Measurements from ENCODE around the gene SLC37A4. TPM values are rescaled to one million over a fixed set of nuclear protein-coding genes. Genes with fewer than 3 reads are reported as not detected.
"Not testable (repeated sequence)": the region's sequence is repeated elsewhere in the genome, so short reads cannot be mapped to it uniquely, and the experiment has no call there.

SLC37A4 gene
- total RNA-seq, 1 donor from 2014 or later: 52.7 TPM

- H3K36me3 Mint-ChIP-seq (ENCODE audit: insufficient read depth): peaks cover 7% of the 10 kb centered on the region
- DNase-seq (ENCODE audit: low spot score, unreplicated experiment): no peak
- TF ChIP-seq CTCF (IDR thresholded peaks at IDR 0.05; ENCODE audit: unreplicated experiment): peak; percentile 19
- peak overlapping the region; percentile 53 for H3K27ac Mint-ChIP-seq
- H3K4me3 Mint-ChIP-seq (ENCODE audit: low read depth): peak overlapping the region; percentile 98
- H3K9me3 Mint-ChIP-seq (ENCODE audit: low read depth): no peaks in the 10 kb centered on the region
- no peaks in the 10 kb centered on the region for H3K27me3 Mint-ChIP-seq
- peaks cover 19% of the 10 kb centered on the region for H3K4me1 Mint-ChIP-seq (ENCODE audit: low read depth)
Observed at GRCh38 chr11:118996926-118997626, 33.6 kb downstream of the SLC37A4 start.

- not testable (repeated sequence) for H3K27ac Mint-ChIP-seq; H3K4me1 Mint-ChIP-seq (ENCODE audit: low read depth); H3K4me3 Mint-ChIP-seq (ENCODE audit: low read depth); H3K27me3 Mint-ChIP-seq; DNase-seq (ENCODE audit: low spot score, unreplicated experiment); H3K9me3 Mint-ChIP-seq (ENCODE audit: low read depth); H3K36me3 Mint-ChIP-seq (ENCODE audit: insufficient read depth)
Observed at GRCh38 chr11:118991486-118992038, 39.1 kb downstream of the SLC37A4 start.

- Mint-ChIP-seq H3K27me3 (no peaks in the 10 kb centered on the region), H3K27ac (no peak overlapping the region), H3K4me1 (ENCODE audit: low read depth) (no peaks in the 10 kb centered on the region), H3K4me3 (ENCODE audit: low read depth) (no peak overlapping the region), H3K36me3 (ENCODE audit: insufficient read depth) (peaks cover 7% of the 10 kb centered on the region), H3K9me3 (ENCODE audit: low read depth) (no peaks in the 10 kb centered on the region)
- no peak for TF ChIP-seq CTCF (IDR thresholded peaks at IDR 0.05; ENCODE audit: unreplicated experiment)
- no peak for DNase-seq (ENCODE audit: low spot score, unreplicated experiment)
Observed at GRCh38 chr11:118988280-118988679, 42.4 kb downstream of the SLC37A4 start.

GRCh38 chr11:118984825-118985224 lies 45.9 kb downstream of the SLC37A4 start:
- Mint-ChIP-seq H3K27ac (no peak overlapping the region), H3K36me3 (ENCODE audit: insufficient read depth) (no peaks in the 10 kb centered on the region), H3K9me3 (ENCODE audit: low read depth) (no peaks in the 10 kb centered on the region), H3K4me3 (ENCODE audit: low read depth) (no peak overlapping the region), H3K27me3 (peaks cover 9% of the 10 kb centered on the region), H3K4me1 (ENCODE audit: low read depth) (peaks cover 2% of the 10 kb centered on the region)
- no peak for TF ChIP-seq CTCF (IDR thresholded peaks at IDR 0.05; ENCODE audit: unreplicated experiment)
- DNase-seq (ENCODE audit: low spot score, unreplicated experiment): no peak

GRCh38 chr11:118984337-118984736 lies 46.3 kb downstream of the SLC37A4 start:
- not testable (repeated sequence) for H3K4me3 Mint-ChIP-seq (ENCODE audit: low read depth); H3K4me1 Mint-ChIP-seq (ENCODE audit: low read depth); H3K27ac Mint-ChIP-seq; DNase-seq (ENCODE audit: low spot score, unreplicated experiment); H3K36me3 Mint-ChIP-seq (ENCODE audit: insufficient read depth); H3K9me3 Mint-ChIP-seq (ENCODE audit: low read depth)
- H3K27me3 Mint-ChIP-seq: peaks cover 13% of the 10 kb centered on the region

- peaks cover 2% of the 10 kb centered on the region for H3K4me1 Mint-ChIP-seq (ENCODE audit: low read depth)
- no peaks in the 10 kb centered on the region for H3K36me3 Mint-ChIP-seq (ENCODE audit: insufficient read depth)
- DNase-seq (ENCODE audit: low spot score, unreplicated experiment): no peak
- H3K9me3 Mint-ChIP-seq (ENCODE audit: low read depth): no peaks in the 10 kb centered on the region
- no peak overlapping the region for H3K27ac Mint-ChIP-seq
- H3K4me3 Mint-ChIP-seq (ENCODE audit: low read depth): no peak overlapping the region
- H3K27me3 Mint-ChIP-seq: peaks cover 20% of the 10 kb centered on the region
- TF ChIP-seq CTCF (IDR thresholded peaks at IDR 0.05; ENCODE audit: unreplicated experiment): no peak
Observed at GRCh38 chr11:118980191-118980881, 50.3 kb downstream of the SLC37A4 start.
